Peyer's patch (tissue), 4 donors: ENCODE results near the gene TDRD7. TPM values are rescaled to one million over a fixed set of nuclear protein-coding genes. Genes with fewer than 3 reads are reported as not detected.

Experiments used
- DNase-seq, 3 donors: peaks; one replicate each; pipeline ENCODE4 v3.0.0-alpha.2; 2017 to 2019
- H3K27ac ChIP-seq, 4 donors: fragments of 200-600 bp; sonication (generic); one replicate each; pipeline ENCODE4 v1.5.1; 2016 to 2019
- H3K27me3 ChIP-seq, 2 donors: fragments of 200-600 bp; sonication (generic); one replicate each; pipeline ENCODE4 v1.5.1; 2019
- H3K36me3 ChIP-seq, 3 donors: fragments of 200-600 bp; sonication (generic); one replicate each; pipeline ENCODE4 v1.5.1; 2016 to 2019
- H3K4me1 ChIP-seq, 4 donors: fragments of 200-600 bp; sonication (generic); one replicate each; pipeline ENCODE4 v1.5.1; 2016 to 2019
- H3K4me3 ChIP-seq, 4 donors: fragments of 200-600 bp; sonication (generic); 1 replicate in 3 of 4; 2 replicates in 1 of 4; pipeline ENCODE4 v1.5.1; 2016 to 2019; ENCODE audit warnings: mild to moderate bottlenecking in 1 of 4
- H3K9me3 ChIP-seq, 4 donors: fragments of 200-600 bp; sonication (generic); one replicate each; pipeline ENCODE4 v1.5.1; 2016 to 2019; ENCODE audit warnings: mild to moderate bottlenecking in 1 of 4
- POLR2A ChIP-seq, 2 donors: fragments of 450-650 bp; IDR thresholded peaks; one replicate each; pipeline ENCODE4 v1.5.1; 2017; ENCODE audit warnings: antibody characterized with exemption in 2 of 2, mild to moderate bottlenecking in 2 of 2, moderate library complexity in 2 of 2
- total RNA-seq, 4 donors: library from RNA; depleted of rRNA; stranded (reverse); fragments of >200 nt; gene quantifications; one replicate each; pipeline ENCODE4 v1.1.0, GENCODE V29; 2016
- TF ChIP-seq, protein P1 (sequence below), 6 experiments: fragments of 450-650 bp in 4 of 6; fragments of 200-600 bp in 2 of 6; sonication (generic) in 1 of 6; IDR thresholded peaks; one replicate each; pipeline ENCODE4 v1.5.1; 2017 to 2019; ENCODE audit warnings: antibody characterized with exemption in 6 of 6, mild to moderate bottlenecking in 3 of 6, moderate library complexity in 1 of 6

The TDRD7 gene
- total RNA-seq, 4 donors from 2014 or later, result 11.6 to 28.5 (median 22.5) TPM

DNA sequence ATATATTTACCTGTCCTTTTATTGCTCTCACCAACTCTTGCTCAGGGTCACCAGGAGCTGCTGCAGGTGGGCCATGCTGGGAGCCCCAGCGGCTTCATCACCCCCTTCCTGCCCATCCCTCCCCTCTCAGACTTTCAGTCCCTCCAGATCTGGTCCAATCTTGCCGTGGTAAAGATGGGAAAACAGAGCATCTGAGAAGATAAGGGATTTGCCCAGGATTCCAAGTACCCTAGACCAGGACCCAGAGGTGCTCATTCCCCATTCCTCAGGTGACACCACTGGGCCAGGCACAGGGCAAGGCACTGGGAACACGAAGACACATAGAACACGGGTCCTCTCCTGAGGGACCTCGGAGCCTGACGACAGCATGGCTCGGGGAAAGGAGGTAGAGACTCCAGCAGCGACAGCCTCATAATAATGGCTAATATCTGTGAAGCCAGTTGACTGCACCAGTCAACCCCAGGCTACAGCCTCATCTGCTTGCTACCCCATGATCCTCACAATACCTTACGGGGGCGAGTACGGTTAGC, 107.6 kb downstream of the TDRD7 start:
- no peak overlapping the region for H3K4me3 ChIP-seq
- H3K4me1 ChIP-seq, result peaks cover 0 to 11% (median 0%) of the 10 kb centered on the region in 4 donors
- H3K9me3 ChIP-seq, result no peaks in the 10 kb centered on the region
- peak overlapping the region in 2 of 4 donors; percentile 42 to 43 for H3K27ac ChIP-seq
- no peak for DNase-seq
- no peaks in the 10 kb centered on the region for H3K27me3 ChIP-seq
- TF ChIP-seq POLR2A (IDR thresholded peaks at IDR 0.05), result no peak
- TF ChIP-seq, protein P1, sequence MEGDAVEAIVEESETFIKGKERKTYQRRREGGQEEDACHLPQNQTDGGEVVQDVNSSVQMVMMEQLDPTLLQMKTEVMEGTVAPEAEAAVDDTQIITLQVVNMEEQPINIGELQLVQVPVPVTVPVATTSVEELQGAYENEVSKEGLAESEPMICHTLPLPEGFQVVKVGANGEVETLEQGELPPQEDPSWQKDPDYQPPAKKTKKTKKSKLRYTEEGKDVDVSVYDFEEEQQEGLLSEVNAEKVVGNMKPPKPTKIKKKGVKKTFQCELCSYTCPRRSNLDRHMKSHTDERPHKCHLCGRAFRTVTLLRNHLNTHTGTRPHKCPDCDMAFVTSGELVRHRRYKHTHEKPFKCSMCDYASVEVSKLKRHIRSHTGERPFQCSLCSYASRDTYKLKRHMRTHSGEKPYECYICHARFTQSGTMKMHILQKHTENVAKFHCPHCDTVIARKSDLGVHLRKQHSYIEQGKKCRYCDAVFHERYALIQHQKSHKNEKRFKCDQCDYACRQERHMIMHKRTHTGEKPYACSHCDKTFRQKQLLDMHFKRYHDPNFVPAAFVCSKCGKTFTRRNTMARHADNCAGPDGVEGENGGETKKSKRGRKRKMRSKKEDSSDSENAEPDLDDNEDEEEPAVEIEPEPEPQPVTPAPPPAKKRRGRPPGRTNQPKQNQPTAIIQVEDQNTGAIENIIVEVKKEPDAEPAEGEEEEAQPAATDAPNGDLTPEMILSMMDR (IDR thresholded peaks at IDR 0.05), result no peak
- no peaks in the 10 kb centered on the region for H3K36me3 ChIP-seq

DNA sequence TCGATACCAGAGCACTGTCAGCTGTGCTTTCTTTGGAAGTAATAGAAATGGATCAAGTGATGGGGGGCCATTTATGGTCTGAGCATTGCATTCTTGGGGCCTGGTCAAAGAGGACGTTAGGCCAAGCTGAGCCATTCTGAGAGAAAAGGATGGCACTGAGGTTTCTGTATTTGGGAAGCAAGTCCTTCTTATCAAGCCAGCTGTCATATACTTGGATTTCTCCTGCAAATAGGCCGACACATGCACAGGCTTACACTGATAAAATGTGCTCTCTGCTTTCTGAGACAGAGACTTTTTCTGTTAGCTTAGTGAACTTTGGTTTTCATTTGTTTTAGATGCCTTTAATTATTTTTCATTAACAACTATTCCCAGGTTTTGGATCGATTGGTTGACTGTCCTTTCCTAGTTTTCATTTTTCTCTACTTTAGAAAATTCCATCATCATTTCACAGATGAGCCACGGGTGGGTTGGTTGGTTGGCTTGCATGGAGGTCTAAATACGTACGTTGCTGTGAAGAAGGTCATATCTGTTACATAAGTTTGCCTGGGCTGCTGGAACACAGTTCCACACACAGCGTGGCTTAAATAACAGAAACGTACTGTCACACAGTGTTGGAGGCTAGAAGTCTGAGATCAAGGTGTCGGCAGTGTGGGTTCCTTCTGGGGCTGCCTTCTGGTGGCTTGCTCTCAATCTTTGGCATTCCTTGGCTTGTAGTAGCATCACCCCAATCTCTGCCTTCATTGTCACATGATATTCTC, 109.9 kb downstream of the TDRD7 start:
- Histone ChIP-seq H3K4me3 (no peak overlapping the region), H3K4me1 (peaks cover 0 to 11% (median 0%) of the 10 kb centered on the region in 4 donors), H3K27me3 (no peaks in the 10 kb centered on the region), H3K9me3 (no peaks in the 10 kb centered on the region), H3K27ac (no peak overlapping the region), H3K36me3 (no peaks in the 10 kb centered on the region)
- DNase-seq, result no peak
- no peak for TF ChIP-seq POLR2A (IDR thresholded peaks at IDR 0.05)
- TF ChIP-seq, protein P1 (IDR thresholded peaks at IDR 0.05), result no peak

DNA sequence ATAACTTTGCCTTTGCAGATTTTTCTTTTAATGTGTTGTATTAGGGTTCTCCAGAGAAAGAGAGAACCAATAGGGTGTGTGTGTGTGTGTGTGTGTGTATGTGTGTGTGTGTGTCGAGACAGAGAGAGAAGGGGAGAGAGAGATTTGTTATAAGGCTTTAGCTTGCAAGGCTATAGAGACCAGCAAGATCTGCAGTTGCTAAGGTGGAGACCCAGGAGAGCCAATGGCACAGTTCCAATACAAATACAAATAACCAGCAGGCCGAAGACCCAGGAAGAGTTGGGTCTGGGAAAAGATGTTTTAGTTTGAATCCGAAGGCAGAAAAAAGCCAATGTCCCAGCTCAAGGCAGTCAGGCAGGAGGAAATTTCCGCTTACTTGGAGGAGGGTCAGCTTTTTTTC, 112.5 kb downstream of the TDRD7 start:
- Histone ChIP-seq H3K27ac (no peak overlapping the region), H3K9me3 (no peaks in the 10 kb centered on the region), H3K36me3 (no peaks in the 10 kb centered on the region), H3K27me3 (no peaks in the 10 kb centered on the region), H3K4me3 (no peak overlapping the region), H3K4me1 (peaks cover 0 to 5% (median 0%) of the 10 kb centered on the region in 4 donors)
- TF ChIP-seq, protein P1 (IDR thresholded peaks at IDR 0.05), result no peak
- no peak for TF ChIP-seq POLR2A (IDR thresholded peaks at IDR 0.05)
- DNase-seq, result no peak

DNA sequence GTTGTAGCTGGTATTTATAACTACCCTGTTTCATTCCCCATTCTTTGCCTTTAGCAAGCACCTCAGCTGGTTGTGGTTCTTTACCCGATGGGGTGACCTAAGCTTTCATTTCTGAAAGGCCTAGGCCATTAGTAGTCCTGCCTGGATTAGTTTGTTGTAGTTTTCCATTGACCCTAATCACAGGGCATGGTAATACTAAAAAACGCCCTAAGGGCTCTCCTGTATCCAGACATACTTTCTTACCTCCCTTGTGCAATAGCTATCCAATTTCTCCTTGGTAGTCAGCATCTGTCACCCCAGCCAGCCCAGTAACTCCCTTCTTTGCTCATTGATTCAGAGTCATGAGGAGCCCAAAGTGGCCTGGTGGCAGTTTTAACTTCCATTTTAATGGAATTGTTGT, 113.6 kb downstream of the TDRD7 start:
- TF ChIP-seq POLR2A (IDR thresholded peaks at IDR 0.05), result no peak
- TF ChIP-seq, protein P1 (IDR thresholded peaks at IDR 0.05), result no peak
- H3K4me3 ChIP-seq, result no peak overlapping the region
- H3K27me3 ChIP-seq, result no peaks in the 10 kb centered on the region
- DNase-seq, result no peak
- H3K4me1 ChIP-seq, result peaks cover 0 to 5% (median 0%) of the 10 kb centered on the region in 4 donors
- H3K36me3 ChIP-seq, result no peaks in the 10 kb centered on the region
- no peak overlapping the region for H3K27ac ChIP-seq
- no peaks in the 10 kb centered on the region for H3K9me3 ChIP-seq

DNA sequence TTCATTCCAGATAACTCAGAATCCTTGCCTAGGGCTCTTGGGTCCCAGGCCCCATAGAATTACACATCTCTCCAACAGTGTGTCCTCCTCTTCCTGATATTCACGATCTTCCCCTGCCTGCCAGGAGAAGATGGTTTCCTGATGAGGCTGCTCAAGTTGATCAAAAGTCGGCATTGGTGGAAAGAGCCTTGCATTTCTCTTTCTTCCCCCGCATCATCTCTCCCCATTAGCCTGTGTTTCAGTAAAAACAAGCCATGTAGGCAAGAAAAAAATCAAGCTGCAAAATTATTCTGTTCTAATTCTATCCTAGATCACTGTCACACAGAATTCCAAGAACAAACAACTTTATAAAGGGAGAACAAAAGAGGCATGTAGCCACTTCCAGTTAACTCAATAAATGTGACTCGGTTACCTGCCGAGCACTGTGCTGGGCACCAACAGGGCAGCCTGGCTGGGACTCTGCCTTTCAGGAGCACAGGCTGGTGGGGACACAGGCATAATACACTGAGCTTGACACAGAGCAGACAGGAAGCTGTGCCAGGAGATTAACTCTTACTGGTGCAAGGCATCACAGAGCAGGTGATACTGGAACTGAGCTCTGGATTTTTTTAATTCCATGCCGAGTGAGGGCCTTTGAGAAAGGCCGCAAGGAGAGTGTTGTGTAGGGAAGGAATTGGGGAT, 115.1 kb downstream of the TDRD7 start:
- no peak overlapping the region for H3K27ac ChIP-seq
- H3K4me3 ChIP-seq, result no peak overlapping the region
- no peaks in the 10 kb centered on the region for H3K9me3 ChIP-seq
- peaks cover 0 to 7% (median 0%) of the 10 kb centered on the region in 4 donors for H3K4me1 ChIP-seq
- no peaks in the 10 kb centered on the region for H3K36me3 ChIP-seq
- H3K27me3 ChIP-seq, result no peaks in the 10 kb centered on the region
- TF ChIP-seq POLR2A (IDR thresholded peaks at IDR 0.05), result no peak
- TF ChIP-seq, protein P1 (IDR thresholded peaks at IDR 0.05), result no peak
- no peak for DNase-seq
